ENCODE results near the gene OAS3.

OAS3 gene

GRCh38 chr12:112933129-112933505, 5.2 kb upstream of the OAS3 start:
- CTCF ChIA-PET, result no interaction called here
- Histone ChIP-seq H3K27ac (ENCODE audit: extremely low read depth, low read depth, low read length) (no peak overlapping the region), H3K9me3 (ENCODE audit: control insufficient read depth, insufficient read depth, low read depth, low read length) (no peaks in the 10 kb centered on the region), H3K4me3 (ENCODE audit: low read depth, low read length) (no peak overlapping the region), H3K4me1 (ENCODE audit: control insufficient read depth, insufficient read depth, low read length) (no peaks in the 10 kb centered on the region), H3K36me3 (ENCODE audit: control insufficient read depth in 2 of 2, insufficient read depth in 1 of 2, low read length in 2 of 2) (no peaks in the 10 kb centered on the region)
- POLR2A ChIA-PET, result no interaction called here
- TF ChIP-seq ZSCAN23 (tag by site-specific recombination; IDR thresholded peaks at IDR 0.05) (no peak), ZNF138 (tag by site-specific recombination; IDR thresholded peaks at IDR 0.05; ENCODE audit: borderline replicate concordance) (no peak), SP7 (tag by site-specific recombination; IDR thresholded peaks at IDR 0.05) (no peak), RBAK (tag by site-specific recombination; IDR thresholded peaks at IDR 0.05) (no peak), ZNF202 (tag by site-specific recombination; IDR thresholded peaks at IDR 0.05; ENCODE audit: borderline replicate concordance) (no peak), REPIN1 (tag by site-specific recombination; IDR thresholded peaks at IDR 0.05; ENCODE audit: low read depth) (no peak), ZNF707 (tag by site-specific recombination; IDR thresholded peaks at IDR 0.05) (no peak), ZNF596 (tag by site-specific recombination; IDR thresholded peaks at IDR 0.05) (no peak), ZNF280D (tag by site-specific recombination; IDR thresholded peaks at IDR 0.05) (no peak), KLF17 (tag by site-specific recombination; IDR thresholded peaks at IDR 0.05) (no peak)

GRCh38 chr12:112936264-112936663, 2.0 kb upstream of the OAS3 start:
- Histone ChIP-seq H3K27ac (ENCODE audit: extremely low read depth, low read depth, low read length) (no peak overlapping the region), H3K36me3 (ENCODE audit: control insufficient read depth in 2 of 2, insufficient read depth in 1 of 2, low read length in 2 of 2) (no peaks in the 10 kb centered on the region), H3K9me3 (ENCODE audit: control insufficient read depth, insufficient read depth, low read depth, low read length) (no peaks in the 10 kb centered on the region), H3K4me1 (ENCODE audit: control insufficient read depth, insufficient read depth, low read length) (0 out of 2 replicates have a peak, but pooled peaks cover 2% of the 10 kb centered on the region), H3K4me3 (ENCODE audit: low read depth, low read length) (no peak overlapping the region)
- TF ChIP-seq KLF8 (tag by site-specific recombination; IDR thresholded peaks at IDR 0.05) (no peak), ZNF335 (tag by site-specific recombination; conservative IDR thresholded peaks at IDR 0.05) (peak; percentile 25; the same call in 1 of the 2 replicates)
- POLR2A ChIA-PET, result no interaction called here
- CTCF ChIA-PET, result no interaction called here

GRCh38 chr12:112936927-112937326, 1.3 kb upstream of the OAS3 start:
- TF ChIP-seq ZFP3 (tag by site-specific recombination; IDR thresholded peaks at IDR 0.05; ENCODE audit: low read depth) (no peak), ZBTB11 (tag by site-specific recombination; conservative IDR thresholded peaks at IDR 0.05; ENCODE audit: low read depth) (no peak), ZNF140 (tag by site-specific recombination; IDR thresholded peaks at IDR 0.05) (no peak), ZNF341 (tag by site-specific recombination; IDR thresholded peaks at IDR 0.05; ENCODE audit: low read depth) (no peak), ZNF837 (tag by site-specific recombination; IDR thresholded peaks at IDR 0.05) (no peak), ZNF658 (tag by site-specific recombination; IDR thresholded peaks at IDR 0.05) (no peak), ZNF184 (tag by site-specific recombination; IDR thresholded peaks at IDR 0.05) (no peak), ZNF335 (tag by site-specific recombination; conservative IDR thresholded peaks at IDR 0.05) (no peak), ZSCAN16 (tag by site-specific recombination; IDR thresholded peaks at IDR 0.05) (no peak), ZNF621 (tag by site-specific recombination; IDR thresholded peaks at IDR 0.05) (no peak)
- Histone ChIP-seq H3K4me3 (ENCODE audit: low read depth, low read length) (no peak overlapping the region), H3K9me3 (ENCODE audit: control insufficient read depth, insufficient read depth, low read depth, low read length) (no peaks in the 10 kb centered on the region), H3K27ac (ENCODE audit: extremely low read depth, low read depth, low read length) (no peak overlapping the region), H3K4me1 (ENCODE audit: control insufficient read depth, insufficient read depth, low read length) (0 out of 2 replicates have a peak, but pooled peaks cover 2% of the 10 kb centered on the region), H3K36me3 (ENCODE audit: control insufficient read depth in 2 of 2, insufficient read depth in 1 of 2, low read length in 2 of 2) (no peaks in the 10 kb centered on the region)
- CTCF ChIA-PET, result no interaction called here
- POLR2A ChIA-PET, result no interaction called here
